Peyer's patch (tissue), 4 donors: ENCODE measurements around the gene FAM50A. TPM values are rescaled to one million over a fixed set of nuclear protein-coding genes. Genes with fewer than 3 reads are reported as not detected.
A peak's percentile ranks its signal among the peaks of the same experiment; 100 is the strongest.

Experiments
- DNase-seq, 3 donors: peaks; one replicate each; pipeline ENCODE4 v3.0.0-alpha.2; 2017 to 2019
- H3K27ac ChIP-seq, 4 donors: fragments of 200-600 bp; sonication (generic); one replicate each; pipeline ENCODE4 v1.5.1; 2016 to 2019
- H3K27me3 ChIP-seq, 2 donors: fragments of 200-600 bp; sonication (generic); one replicate each; pipeline ENCODE4 v1.5.1; 2019
- H3K36me3 ChIP-seq, 3 donors: fragments of 200-600 bp; sonication (generic); one replicate each; pipeline ENCODE4 v1.5.1; 2016 to 2019
- H3K4me1 ChIP-seq, 4 donors: fragments of 200-600 bp; sonication (generic); one replicate each; pipeline ENCODE4 v1.5.1; 2016 to 2019
- H3K4me3 ChIP-seq, 4 donors: fragments of 200-600 bp; sonication (generic); 1 replicate in 3 of 4; 2 replicates in 1 of 4; pipeline ENCODE4 v1.5.1; 2016 to 2019; ENCODE audit warnings: mild to moderate bottlenecking in 1 of 4
- H3K9me3 ChIP-seq, 4 donors: fragments of 200-600 bp; sonication (generic); one replicate each; pipeline ENCODE4 v1.5.1; 2016 to 2019; ENCODE audit warnings: mild to moderate bottlenecking in 1 of 4
- CTCF ChIP-seq, 6 experiments: fragments of 450-650 bp in 4 of 6; fragments of 200-600 bp in 2 of 6; sonication (generic) in 1 of 6; IDR thresholded peaks; one replicate each; pipeline ENCODE4 v1.5.1; 2017 to 2019; ENCODE audit warnings: antibody characterized with exemption in 6 of 6, mild to moderate bottlenecking in 3 of 6, moderate library complexity in 1 of 6
- POLR2A ChIP-seq, 2 donors: fragments of 450-650 bp; IDR thresholded peaks; one replicate each; pipeline ENCODE4 v1.5.1; 2017; ENCODE audit warnings: antibody characterized with exemption in 2 of 2, mild to moderate bottlenecking in 2 of 2, moderate library complexity in 2 of 2
- total RNA-seq, 4 donors: library from RNA; depleted of rRNA; stranded (reverse); fragments of >200 nt; gene quantifications; one replicate each; pipeline ENCODE4 v1.1.0, GENCODE V29; 2016

The FAM50A gene
- total RNA-seq, 4 donors from 2014 or later = 35.6 to 212 (median 54.6) TPM

GRCh38 chrX:154409222-154409871, 34.6 kb upstream of the FAM50A start, which contains the start of gene DNASE1L1:
Gene DNASE1L1, minus strand, starts transcription at chrX:154409254. Its CDS starts 3,686 bp downstream, at chrX:154405568.
- peak; percentile 55 to 90 (median 88) for DNase-seq
- no peak for TF ChIP-seq CTCF (IDR thresholded peaks at IDR 0.05)
- peak in 1 of 2 donors; percentile 45 for TF ChIP-seq POLR2A (IDR thresholded peaks at IDR 0.05)
- no peaks in the 10 kb centered on the region for H3K4me1 ChIP-seq
- no peaks in the 10 kb centered on the region for H3K9me3 ChIP-seq
- H3K27ac ChIP-seq = peak within 1 kb of the TSS; percentile 60 to 85 (median 76)
- peak within 1 kb of the TSS; percentile 14 to 51 (median 31) for H3K4me3 ChIP-seq
- no peaks in the 10 kb centered on the region for H3K27me3 ChIP-seq
- no peaks in the 10 kb centered on the region for H3K36me3 ChIP-seq

DNA sequence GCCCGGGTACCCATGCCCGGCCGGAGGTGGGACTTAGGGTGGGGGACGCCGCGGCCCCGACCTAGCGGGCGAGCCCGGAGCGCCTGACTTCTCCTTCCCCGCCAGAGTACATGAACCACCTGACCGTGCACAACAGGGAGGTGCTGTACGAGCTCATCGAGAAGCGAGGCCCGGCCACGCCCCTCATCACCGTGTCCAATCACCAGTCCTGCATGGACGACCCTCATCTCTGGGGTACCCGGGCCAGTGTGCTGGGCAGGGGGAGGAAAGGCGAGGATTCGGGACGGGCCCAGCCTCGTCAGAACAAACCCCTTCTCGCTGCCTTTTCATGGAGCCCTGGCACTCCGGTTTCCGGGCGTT, 32.0 kb upstream of the FAM50A start:
- H3K9me3 ChIP-seq = no peaks in the 10 kb centered on the region
- H3K4me3 ChIP-seq = peak overlapping the region; percentile 60 to 93 (median 74)
- no peak for TF ChIP-seq CTCF (IDR thresholded peaks at IDR 0.05)
- peak; percentile 28 to 40 for TF ChIP-seq POLR2A (IDR thresholded peaks at IDR 0.05)

GRCh38 chrX:154412468-154412867, 31.5 kb upstream of the FAM50A start:
- Histone ChIP-seq H3K36me3 (no peaks in the 10 kb centered on the region), H3K4me3 (peak overlapping the region; percentile 60 to 93 (median 74)), H3K27me3 (no peaks in the 10 kb centered on the region), H3K27ac (peak overlapping the region; percentile 89 to 98 (median 92)), H3K4me1 (no peaks in the 10 kb centered on the region), H3K9me3 (no peaks in the 10 kb centered on the region)
- peak in 2 of 3 donors; percentile 58 to 69 for DNase-seq
- TF ChIP-seq CTCF (IDR thresholded peaks at IDR 0.05) = no peak
- TF ChIP-seq POLR2A (IDR thresholded peaks at IDR 0.05) = no peak

More for the DNA sequence above, 32.0 kb upstream of the FAM50A start:
- peak; percentile 74 to 88 (median 79) for DNase-seq
- no peaks in the 10 kb centered on the region for H3K4me1 ChIP-seq
- H3K27me3 ChIP-seq = no peaks in the 10 kb centered on the region
- H3K27ac ChIP-seq = peak overlapping the region; percentile 89 to 98 (median 92)
- no peaks in the 10 kb centered on the region for H3K36me3 ChIP-seq

- no peaks in the 10 kb centered on the region for H3K4me1 ChIP-seq
- TF ChIP-seq CTCF (IDR thresholded peaks at IDR 0.05) (no peak), POLR2A (IDR thresholded peaks at IDR 0.05) (no peak)
- no peaks in the 10 kb centered on the region for H3K27me3 ChIP-seq
- H3K27ac ChIP-seq = peak overlapping the region in 1 of 4 donors; percentile 95
- H3K36me3 ChIP-seq = no peaks in the 10 kb centered on the region
- no peaks in the 10 kb centered on the region for H3K9me3 ChIP-seq
- no peak for DNase-seq
- no peak overlapping the region for H3K4me3 ChIP-seq
Observed at GRCh38 chrX:154413142-154413541, 30.8 kb upstream of the FAM50A start.

- H3K4me3 ChIP-seq = no peak overlapping the region
- TF ChIP-seq CTCF (IDR thresholded peaks at IDR 0.05) = no peak
- no peak for TF ChIP-seq POLR2A (IDR thresholded peaks at IDR 0.05)
- no peaks in the 10 kb centered on the region for H3K9me3 ChIP-seq
- no peaks in the 10 kb centered on the region for H3K27me3 ChIP-seq
- DNase-seq = no peak
- no peaks in the 10 kb centered on the region for H3K36me3 ChIP-seq
- H3K4me1 ChIP-seq = no peaks in the 10 kb centered on the region
- no peak overlapping the region for H3K27ac ChIP-seq
Observed at GRCh38 chrX:154417157-154417556, 26.8 kb upstream of the FAM50A start.
